Esophagus squamous epithelium (tissue), 5 donors: ENCODE data around the gene PTPRC. TPM values are rescaled to one million over a fixed set of nuclear protein-coding genes. Genes with fewer than 3 reads are reported as not detected.

Experiments
- DNase-seq: peaks from one replicate; lab custom pipeline; 2025; lab: John Stamatoyannopoulos, UW
- H3K27ac ChIP-seq, 4 donors: fragments of 200-600 bp; sonication (generic); one replicate each; pipeline ENCODE4 v1.5.1; 2016 to 2019; ENCODE audit warnings: mild to moderate bottlenecking in 1 of 4
- H3K27me3 ChIP-seq, 4 donors: fragments of 200-600 bp; sonication (generic); 1 replicate in 3 of 4; 2 replicates in 1 of 4; pipeline versions ENCODE4 v1.5.1 to v1.6.0; 2017 to 2021; ENCODE audit warnings: antibody characterized with exemption in 1 of 4
- H3K36me3 ChIP-seq, 3 donors: fragments of 200-600 bp; sonication (generic); one replicate each; pipeline ENCODE4 v1.5.1; 2016 to 2019
- H3K4me1 ChIP-seq, 3 donors: fragments of 200-600 bp; sonication (generic); one replicate each; pipeline ENCODE4 v1.5.1; 2017 to 2019
- H3K4me3 ChIP-seq, 4 donors: fragments of 200-600 bp; sonication (generic); 1 replicate in 3 of 4; 2 replicates in 1 of 4; pipeline ENCODE4 v1.5.1; 2016 to 2019; ENCODE audit warnings: mild to moderate bottlenecking in 2 of 4, moderate library complexity in 1 of 4
- H3K9me3 ChIP-seq, 3 donors: fragments of 200-600 bp; sonication (generic); one replicate each; pipeline ENCODE4 v1.5.1; 2016 to 2019
- POLR2A ChIP-seq, 4 donors: fragments of 450-650 bp; IDR thresholded peaks; one replicate each; pipeline ENCODE4 v1.6.1; 2017; ENCODE audit warnings: antibody characterized with exemption in 4 of 4, mild to moderate bottlenecking in 4 of 4, moderate library complexity in 3 of 4
- WGBS, 2 donors: methylation state at CpG; one replicate each; pipeline ENCODE4 v1.1.5; 2018; 5-methylcytosine and 5-hydroxymethylcytosine counted together
- intact Hi-C: fragments of 100-400 bp; cut with DNase I; formaldehyde crosslinking; loops from one replicate; pipeline ENCODE4 v1.15.0; 2022
- total RNA-seq, 4 donors: library from RNA; depleted of rRNA; stranded (reverse); fragments of >200 nt; gene quantifications; one replicate each; pipeline ENCODE4 v1.1.0, GENCODE V29; 2016
- TF ChIP-seq, protein P1 (sequence below), 6 experiments: fragments of 450-650 bp in 4 of 6; fragments of 200-600 bp in 2 of 6; sonication (generic) in 2 of 6; IDR thresholded peaks; one replicate each; pipeline ENCODE4 v1.5.1; 2016 to 2019; ENCODE audit warnings: antibody characterized with exemption in 6 of 6, mild to moderate bottlenecking in 4 of 6, moderate library complexity in 4 of 6
- donor health status: DM: yes; HTN: yes; CAD: no.

PTPRC gene
- total RNA-seq, 4 donors from 2014 or later = 9.2 to 39.1 (median 14.9) TPM

DNA sequence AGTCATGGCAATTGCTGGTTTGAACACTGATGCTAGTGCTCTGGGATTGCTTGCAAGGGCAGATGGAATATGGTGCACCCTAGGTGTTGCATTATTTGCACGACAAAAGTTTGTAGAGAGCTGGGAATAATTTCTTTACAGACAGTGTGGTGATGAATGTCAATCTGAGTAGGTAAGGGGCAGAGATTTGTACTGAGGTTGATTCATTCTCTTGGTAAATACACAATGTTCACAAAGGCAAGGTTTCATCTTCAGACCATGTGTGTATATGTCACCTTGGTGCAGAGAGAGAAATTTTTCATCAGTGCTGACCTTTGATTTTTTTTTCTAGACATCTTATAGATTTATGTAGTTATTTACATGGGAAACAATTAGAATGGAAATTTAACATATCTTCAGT is 5.0 kb downstream of the PTPRC start:
- TF ChIP-seq POLR2A (IDR thresholded peaks at IDR 0.05) = no peak
- TF ChIP-seq, protein P1, sequence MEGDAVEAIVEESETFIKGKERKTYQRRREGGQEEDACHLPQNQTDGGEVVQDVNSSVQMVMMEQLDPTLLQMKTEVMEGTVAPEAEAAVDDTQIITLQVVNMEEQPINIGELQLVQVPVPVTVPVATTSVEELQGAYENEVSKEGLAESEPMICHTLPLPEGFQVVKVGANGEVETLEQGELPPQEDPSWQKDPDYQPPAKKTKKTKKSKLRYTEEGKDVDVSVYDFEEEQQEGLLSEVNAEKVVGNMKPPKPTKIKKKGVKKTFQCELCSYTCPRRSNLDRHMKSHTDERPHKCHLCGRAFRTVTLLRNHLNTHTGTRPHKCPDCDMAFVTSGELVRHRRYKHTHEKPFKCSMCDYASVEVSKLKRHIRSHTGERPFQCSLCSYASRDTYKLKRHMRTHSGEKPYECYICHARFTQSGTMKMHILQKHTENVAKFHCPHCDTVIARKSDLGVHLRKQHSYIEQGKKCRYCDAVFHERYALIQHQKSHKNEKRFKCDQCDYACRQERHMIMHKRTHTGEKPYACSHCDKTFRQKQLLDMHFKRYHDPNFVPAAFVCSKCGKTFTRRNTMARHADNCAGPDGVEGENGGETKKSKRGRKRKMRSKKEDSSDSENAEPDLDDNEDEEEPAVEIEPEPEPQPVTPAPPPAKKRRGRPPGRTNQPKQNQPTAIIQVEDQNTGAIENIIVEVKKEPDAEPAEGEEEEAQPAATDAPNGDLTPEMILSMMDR (IDR thresholded peaks at IDR 0.05) = no peak
- Histone ChIP-seq H3K4me3 (no peak overlapping the region), H3K36me3 (no peaks in the 10 kb centered on the region), H3K27me3 (no peaks in the 10 kb centered on the region), H3K4me1 (no peaks in the 10 kb centered on the region), H3K9me3 (no peaks in the 10 kb centered on the region), H3K27ac (no peak overlapping the region)
- intact Hi-C loops = no loop called here
- WGBS, 2 donors = 33 to 38% methylated on average over 1 of the region's 1 CpG
- no peak for DNase-seq

DNA sequence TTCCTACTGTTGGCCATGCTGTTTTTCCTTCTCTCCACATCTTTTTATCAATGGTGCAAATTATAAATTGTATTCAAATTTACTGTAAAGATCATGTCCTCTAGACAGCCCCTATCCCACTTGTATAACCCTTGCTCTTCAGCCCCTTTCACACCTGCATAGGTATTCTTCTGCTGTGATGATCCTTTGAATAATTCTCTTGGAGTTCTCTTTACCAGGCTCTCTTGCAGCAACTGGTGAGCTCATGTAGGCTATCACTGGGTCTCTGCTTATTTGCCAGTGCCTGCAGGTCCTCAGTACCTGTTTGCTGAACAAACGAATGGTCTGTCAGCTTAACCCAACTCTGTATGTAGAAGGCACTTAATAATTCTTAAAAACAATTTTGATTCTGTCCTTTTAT is 8.2 kb downstream of the PTPRC start:
- intact Hi-C loops = no loop called here
- Histone ChIP-seq H3K27me3 (no peaks in the 10 kb centered on the region), H3K4me3 (no peak overlapping the region), H3K36me3 (no peaks in the 10 kb centered on the region), H3K4me1 (no peaks in the 10 kb centered on the region), H3K27ac (no peak overlapping the region), H3K9me3 (no peaks in the 10 kb centered on the region)
- WGBS, 2 donors = 40% methylated on average over 1 of the region's 1 CpG
- TF ChIP-seq, protein P1 (IDR thresholded peaks at IDR 0.05) = no peak
- no peak for TF ChIP-seq POLR2A (IDR thresholded peaks at IDR 0.05)
- DNase-seq = no peak

DNA sequence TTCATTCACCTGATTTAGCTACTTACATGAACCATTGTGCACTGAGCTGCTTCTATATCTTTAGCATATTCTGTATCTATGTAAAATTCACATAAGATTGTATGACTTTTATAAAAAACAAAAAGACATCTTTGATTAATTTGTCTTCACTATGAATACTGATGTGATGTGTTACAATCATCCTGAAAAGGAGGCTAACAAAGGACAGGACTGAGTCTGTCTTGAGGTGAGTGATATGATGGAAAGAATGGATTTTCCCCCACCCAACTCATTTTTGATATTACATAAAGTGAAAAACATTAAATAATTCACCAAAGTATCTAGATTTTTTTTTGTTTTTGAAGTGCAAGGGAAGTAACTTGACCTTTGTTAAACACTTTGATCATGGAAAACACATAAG is 9.8 kb downstream of the PTPRC start:
- no peak for DNase-seq
- no peaks in the 10 kb centered on the region for H3K4me1 ChIP-seq
- TF ChIP-seq, protein P1 (IDR thresholded peaks at IDR 0.05) = no peak
- TF ChIP-seq POLR2A (IDR thresholded peaks at IDR 0.05) = no peak
- no peak overlapping the region for H3K27ac ChIP-seq
- no peaks in the 10 kb centered on the region for H3K36me3 ChIP-seq
- H3K4me3 ChIP-seq = no peak overlapping the region
- no peaks in the 10 kb centered on the region for H3K27me3 ChIP-seq
- H3K9me3 ChIP-seq = no peaks in the 10 kb centered on the region
- intact Hi-C loops = no loop called here

DNA sequence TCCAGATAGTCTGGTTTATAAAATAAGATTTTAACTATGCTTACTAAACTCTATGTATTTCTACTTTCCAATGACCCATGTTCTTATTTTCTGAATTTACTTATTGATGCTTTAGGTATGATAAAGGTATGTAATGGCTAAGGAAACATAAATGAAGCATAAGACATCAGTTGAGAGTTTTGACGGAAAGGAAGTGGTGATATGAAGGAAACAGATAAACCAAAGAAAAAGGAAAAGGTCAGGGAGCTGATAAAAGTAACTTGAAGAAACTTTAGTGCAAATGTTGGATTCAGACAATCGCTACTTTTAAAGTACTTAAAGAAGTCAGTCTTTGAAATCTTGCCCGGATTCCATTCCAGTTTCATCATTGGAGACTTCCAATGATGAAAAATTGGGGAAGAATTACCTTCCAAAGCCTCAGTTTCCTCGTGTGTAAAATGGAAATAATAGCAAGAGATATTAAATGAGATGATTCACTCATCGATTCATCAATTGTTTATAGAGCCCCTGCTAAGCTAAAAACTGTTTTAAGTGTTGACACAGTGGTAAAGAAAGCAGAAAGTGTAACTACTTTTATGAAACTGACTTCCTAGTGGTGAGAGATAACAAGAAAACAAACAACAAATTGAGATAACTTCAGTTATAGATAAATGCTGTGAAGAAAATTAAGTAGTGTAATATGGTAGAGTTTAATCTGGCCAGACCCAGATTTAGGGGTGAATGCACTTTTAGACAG is 10.6 kb downstream of the PTPRC start:
- H3K36me3 ChIP-seq = no peaks in the 10 kb centered on the region
- no peaks in the 10 kb centered on the region for H3K4me1 ChIP-seq
- no peak overlapping the region for H3K27ac ChIP-seq
- H3K27me3 ChIP-seq = no peaks in the 10 kb centered on the region
- H3K9me3 ChIP-seq = no peaks in the 10 kb centered on the region
- no peak for DNase-seq
- intact Hi-C loops = no loop called here
- no peak overlapping the region for H3K4me3 ChIP-seq
- WGBS, 2 donors = 58 to 66% methylated on average over 5 of the region's 5 CpGs
- TF ChIP-seq, protein P1 (IDR thresholded peaks at IDR 0.05) = no peak
- no peak for TF ChIP-seq POLR2A (IDR thresholded peaks at IDR 0.05)

DNA sequence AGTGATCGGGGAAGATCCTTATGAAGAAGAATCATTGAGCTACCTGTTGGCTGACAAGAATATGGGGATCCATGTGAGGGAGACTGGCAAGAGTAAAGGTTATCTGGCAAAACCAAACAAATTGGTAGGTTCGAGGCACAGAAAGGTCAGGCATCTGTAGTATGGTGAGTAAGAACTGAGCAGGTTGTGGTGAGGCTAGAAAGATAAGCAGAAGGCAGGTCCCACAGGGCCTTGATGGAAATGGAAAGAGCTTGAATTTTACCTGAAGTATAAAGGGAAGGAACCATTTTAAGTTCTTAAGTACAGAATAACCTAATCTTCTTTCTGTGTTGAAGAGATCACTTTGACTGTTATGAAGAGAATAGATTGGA is 11.1 kb downstream of the PTPRC start:
- intact Hi-C loops = no loop called here
- WGBS, 2 donors = 63 to 74% methylated on average over 2 of the region's 2 CpGs
- TF ChIP-seq POLR2A (IDR thresholded peaks at IDR 0.05) = no peak
- TF ChIP-seq, protein P1 (IDR thresholded peaks at IDR 0.05) = no peak

More for the DNA sequence above, 11.1 kb downstream of the PTPRC start:
- no peak overlapping the region for H3K27ac ChIP-seq
- no peaks in the 10 kb centered on the region for H3K36me3 ChIP-seq
- no peaks in the 10 kb centered on the region for H3K4me1 ChIP-seq
- no peaks in the 10 kb centered on the region for H3K9me3 ChIP-seq
- H3K27me3 ChIP-seq = no peaks in the 10 kb centered on the region
- H3K4me3 ChIP-seq = no peak overlapping the region
- DNase-seq = no peak
